ENCODE measurements around the gene UBE2H. TPM values are rescaled to one million over a fixed set of nuclear protein-coding genes. Genes with fewer than 3 reads are reported as not detected.

Gene UBE2H
- total RNA-seq, 4 donors from 2014 or later = 49.5 to 90.9 (median 57.1) TPM

GRCh38 chr7:129950191-129950932, 2.4 kb downstream of the UBE2H start:
- H3K36me3 ChIP-seq = no peaks in the 10 kb centered on the region
- H3K27me3 ChIP-seq = no peaks in the 10 kb centered on the region
- peaks cover 53% of the 10 kb centered on the region for H3K4me1 ChIP-seq
- no peak for TF ChIP-seq POLR2A (IDR thresholded peaks at IDR 0.05)
- TF ChIP-seq EP300 (IDR thresholded peaks at IDR 0.05) = no peak
- no peak for TF ChIP-seq CTCF (IDR thresholded peaks at IDR 0.05)
- TF ChIP-seq POLR2AphosphoS5 (IDR thresholded peaks at IDR 0.05) = no peak
- peak overlapping the region; percentile 96 for H3K4me3 ChIP-seq
- no peaks in the 10 kb centered on the region for H3K9me3 ChIP-seq
- peak in 1 of 2 donors; percentile 29 for DNase-seq (ENCODE audit: low spot score in 2 of 2)
- H3K27ac ChIP-seq = peak overlapping the region; percentile 97
- WGBS = 7% methylated on average over 9 of the region's 9 CpGs

GRCh38 chr7:129949292-129950133, 3.2 kb downstream of the UBE2H start:
- Histone ChIP-seq H3K27me3 (no peaks in the 10 kb centered on the region), H3K4me1 (peaks cover 53% of the 10 kb centered on the region), H3K4me3 (peak overlapping the region; percentile 96), H3K27ac (peak overlapping the region; percentile 97), H3K36me3 (no peaks in the 10 kb centered on the region), H3K9me3 (no peaks in the 10 kb centered on the region)
- TF ChIP-seq POLR2AphosphoS5 (IDR thresholded peaks at IDR 0.05) (peak in 1 of 3 donors; percentile 28), CTCF (IDR thresholded peaks at IDR 0.05) (no peak), EP300 (IDR thresholded peaks at IDR 0.05) (no peak)
- WGBS = 8% methylated on average over 10 of the region's 10 CpGs
- peak in 1 of 2 donors; percentile 44 for DNase-seq (ENCODE audit: low spot score in 2 of 2)

- Histone ChIP-seq H3K4me1 (peaks cover 53% of the 10 kb centered on the region), H3K27me3 (no peaks in the 10 kb centered on the region), H3K36me3 (no peaks in the 10 kb centered on the region), H3K4me3 (peak overlapping the region; percentile 96), H3K9me3 (no peaks in the 10 kb centered on the region), H3K27ac (peak overlapping the region; percentile 97)
- DNase-seq (ENCODE audit: low spot score in 2 of 2) = peak; percentile 92 to 94
- TF ChIP-seq EP300 (IDR thresholded peaks at IDR 0.05) (no peak), POLR2AphosphoS5 (IDR thresholded peaks at IDR 0.05) (peak in 2 of 3 donors; percentile 9 to 23)
- 0% methylated on average over 7 of the region's 10 CpGs for WGBS
Observed at GRCh38 chr7:129948877-129949291, 3.9 kb downstream of the UBE2H start.

GRCh38 chr7:129948338-129948737, 4.4 kb downstream of the UBE2H start:
- TF ChIP-seq POLR2AphosphoS5 (IDR thresholded peaks at IDR 0.05) (no peak), CTCF (IDR thresholded peaks at IDR 0.05) (no peak), EP300 (IDR thresholded peaks at IDR 0.05) (no peak), POLR2A (IDR thresholded peaks at IDR 0.05) (no peak)
- Histone ChIP-seq H3K4me1 (peaks cover 53% of the 10 kb centered on the region), H3K9me3 (no peaks in the 10 kb centered on the region), H3K27ac (peak overlapping the region; percentile 97), H3K4me3 (no peak overlapping the region), H3K36me3 (no peaks in the 10 kb centered on the region), H3K27me3 (no peaks in the 10 kb centered on the region)
- peak in 1 of 2 donors; percentile 27 for DNase-seq (ENCODE audit: low spot score in 2 of 2)
- 81% methylated on average over 5 of the region's 5 CpGs for whole genome bisulfite sequencing

- H3K36me3 ChIP-seq = no peaks in the 10 kb centered on the region
- peaks cover 49% of the 10 kb centered on the region for H3K4me1 ChIP-seq
- WGBS = 79% methylated on average over 8 of the region's 8 CpGs
- no peak overlapping the region for H3K4me3 ChIP-seq
- TF ChIP-seq POLR2A (IDR thresholded peaks at IDR 0.05) = no peak
- TF ChIP-seq EP300 (IDR thresholded peaks at IDR 0.05) = no peak
- no peak for TF ChIP-seq CTCF (IDR thresholded peaks at IDR 0.05)
- no peak for TF ChIP-seq POLR2AphosphoS5 (IDR thresholded peaks at IDR 0.05)
- no peaks in the 10 kb centered on the region for H3K27me3 ChIP-seq
- no peaks in the 10 kb centered on the region for H3K9me3 ChIP-seq
- DNase-seq (ENCODE audit: low spot score in 2 of 2) = peak in 1 of 2 donors; percentile 20
- peak overlapping the region; percentile 97 for H3K27ac ChIP-seq
Observed at GRCh38 chr7:129947701-129948100, 5.1 kb downstream of the UBE2H start.
